HG03045 (cell line): Measurements from ENCODE around the gene RPGR.

Source experiments
- ATAC-seq: cut with Tn5 transposase; IDR thresholded peaks from one replicate; pipeline ENCODE4 v1.9.1; 2021; ENCODE audit warnings: mild to moderate bottlenecking, moderate library complexity; ENCODE audit not compliant: unreplicated experiment

Gene RPGR

GRCh38 chrX:38268011-38268410 lies 59.3 kb downstream of the RPGR start:
- ATAC-seq: no peak

- ATAC-seq: no peak
Observed at GRCh38 chrX:38262715-38263620, 64.3 kb downstream of the RPGR start.

GRCh38 chrX:38260231-38260630 lies 67.1 kb downstream of the RPGR start:
- no peak for ATAC-seq

- no peak for ATAC-seq
Observed at GRCh38 chrX:38256019-38256418, 71.3 kb downstream of the RPGR start.

GRCh38 chrX:38249965-38250364 lies 77.3 kb downstream of the RPGR start:
- no peak for ATAC-seq

GRCh38 chrX:38247051-38247450 lies 80.3 kb downstream of the RPGR start:
- ATAC-seq: no peak

- no peak for ATAC-seq
Observed at GRCh38 chrX:38240541-38240940, 86.8 kb downstream of the RPGR start.

- ATAC-seq: no peak
Observed at GRCh38 chrX:38236901-38237615, 90.3 kb downstream of the RPGR start.

- ATAC-seq: no peak
Observed at GRCh38 chrX:38233891-38234667, 93.2 kb downstream of the RPGR start.

GRCh38 chrX:38232079-38232686 lies 95.1 kb downstream of the RPGR start:
- ATAC-seq: no peak

- ATAC-seq: no peak
Observed at GRCh38 chrX:38225093-38225492, 102.2 kb downstream of the RPGR start.

GRCh38 chrX:38224160-38224559 lies 103.1 kb downstream of the RPGR start:
- no peak for ATAC-seq

- no peak for ATAC-seq
Observed at GRCh38 chrX:38221391-38221929, 105.8 kb downstream of the RPGR start.

GRCh38 chrX:38220415-38221390 lies 106.6 kb downstream of the RPGR start, which contains the start of gene SRPX:
TSS of gene SRPX (minus strand) at chrX:38220871. CDS start at chrX:38220792, 79 bp downstream.
- no peak for ATAC-seq

GRCh38 chrX:38220024-38220414 lies 107.3 kb downstream of the RPGR start:
- ATAC-seq: no peak
